Measurements from ENCODE around the gene RXRA.

Gene RXRA

DNA sequence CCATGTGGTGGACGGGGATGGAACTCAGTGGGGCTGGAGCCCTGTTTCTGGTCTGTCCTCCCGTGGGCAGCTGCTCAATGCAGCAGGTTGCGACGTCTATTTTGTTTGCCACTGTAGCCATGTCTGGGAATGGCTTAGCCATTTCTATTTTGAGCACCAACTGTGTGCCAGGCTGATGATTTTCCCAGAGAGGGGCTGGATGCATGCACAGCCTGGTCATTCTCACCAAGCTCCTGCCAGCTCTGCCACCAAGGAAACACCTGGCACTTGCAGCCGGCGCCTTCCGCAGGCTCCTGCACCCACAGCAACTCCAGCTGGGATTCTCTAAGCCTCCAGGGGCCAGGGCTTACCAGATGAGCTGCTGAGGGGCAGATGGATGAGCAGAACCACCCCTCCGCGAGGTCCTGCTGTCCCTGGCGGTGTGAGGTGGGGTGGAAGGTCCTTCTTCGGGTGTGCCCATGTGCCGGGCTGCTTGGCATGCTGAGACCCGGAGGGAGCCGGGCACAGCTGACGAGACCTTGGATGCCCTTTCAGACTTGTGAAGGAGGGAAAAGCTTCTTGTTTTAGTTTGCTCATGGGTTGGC lies 151.2 kb downstream of the RXRA start:
- DNase-seq, result no peak

GRCh38 chr9:134477927-134478326 lies 151.7 kb downstream of the RXRA start:
- no peak for DNase-seq

DNA sequence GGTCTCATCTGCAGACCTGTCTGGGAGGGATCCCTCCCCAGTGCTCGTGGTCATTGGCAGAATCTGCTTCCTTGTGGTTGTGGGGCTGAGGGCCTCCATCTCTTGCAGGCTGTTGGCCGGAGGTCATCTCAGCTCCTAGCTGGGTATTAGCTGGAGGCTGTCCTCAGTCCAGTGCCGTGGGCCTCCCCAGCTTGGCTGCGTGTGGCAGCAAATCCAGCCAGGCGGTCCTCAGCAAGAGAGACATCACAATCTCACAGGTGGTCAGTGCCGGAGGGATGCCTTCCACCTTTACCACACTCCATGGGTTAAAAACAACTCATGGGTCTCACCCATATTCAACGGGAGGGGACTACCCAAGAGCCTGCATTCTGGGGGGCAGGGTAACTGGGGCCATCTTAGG lies 155.5 kb downstream of the RXRA start:
- no peak for DNase-seq

DNA sequence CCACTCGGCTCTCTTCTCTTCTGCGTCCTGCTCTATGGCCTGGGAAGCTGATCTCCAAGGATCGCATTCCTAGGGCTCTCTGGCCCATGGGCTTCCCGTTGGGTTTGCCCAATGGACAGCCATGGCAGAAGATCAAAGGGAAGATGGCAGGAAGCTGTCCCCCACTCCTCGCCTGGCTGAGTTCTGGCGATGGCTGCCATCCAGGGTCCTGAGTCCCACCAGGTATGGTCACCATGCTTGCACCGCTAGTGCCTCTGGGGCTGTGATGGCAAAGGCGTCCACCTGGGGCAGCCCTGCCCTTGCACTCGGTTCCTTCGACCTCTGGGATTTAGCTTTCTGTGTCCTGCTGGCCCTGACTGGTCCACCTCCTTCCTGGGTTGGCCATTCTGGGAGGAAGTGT lies 156.0 kb downstream of the RXRA start:
- DNase-seq, result no peak

GRCh38 chr9:134483361-134484184 lies 157.3 kb downstream of the RXRA start:
- no peak for DNase-seq

DNA sequence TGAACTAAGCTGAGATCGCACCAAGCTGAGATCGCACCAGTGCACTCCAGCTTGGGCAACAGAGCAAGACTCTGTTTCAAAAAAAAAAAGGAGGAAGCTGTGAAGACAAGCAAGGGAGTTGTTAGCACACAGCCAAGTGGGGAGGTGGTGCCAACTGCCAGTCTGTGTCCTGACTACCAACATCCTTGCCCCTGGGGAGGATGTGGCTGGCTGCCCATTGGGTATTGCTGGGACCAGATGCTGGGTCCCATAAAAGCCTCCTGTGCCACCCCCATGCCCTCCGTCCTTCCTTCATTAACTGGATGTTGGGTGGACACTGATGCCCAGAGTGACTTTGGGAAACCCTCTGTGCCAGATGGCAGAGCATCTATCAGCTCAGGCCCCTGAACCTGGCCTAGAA lies 158.2 kb downstream of the RXRA start:
- DNase-seq, result no peak

GRCh38 chr9:134485653-134486052 lies 159.4 kb downstream of the RXRA start:
- DNase-seq, result no peak

- no peak for DNase-seq
Observed at GRCh38 chr9:134486143-134486591, 159.9 kb downstream of the RXRA start.

GRCh38 chr9:134486596-134486995 lies 160.3 kb downstream of the RXRA start:
- no peak for DNase-seq

Data from activated naive CD4-positive, alpha-beta T cell treated with anti-CD3 and anti-CD28 coated beads, Interleukin-2, amount 50 U/mL, for 16 hours (primary cell).